Left kidney (tissue), 2 donors: Measurements from ENCODE around the gene ME3. TPM values are rescaled to one million over a fixed set of nuclear protein-coding genes. Genes with fewer than 3 reads are reported as not detected.
"Not testable (repeated sequence)": the region's sequence is repeated elsewhere in the genome, so short reads cannot be mapped to it uniquely, and the experiment has no call there.

Experiments used
- DNase-seq: peaks from one replicate; pipeline ENCODE4 v3.0.0-alpha.2; 2013
- polyA plus RNA-seq: library from polyadenylated mRNA; unstranded; fragments of 120-200 nt; gene quantifications from one replicate; pipeline ENCODE4 v1.2.1, GENCODE V29; 2013; ENCODE audit not compliant: insufficient read length

Gene ME3
- polyA plus RNA-seq, 1 donor = 29.7 TPM

GRCh38 chr11:86433361-86434095 lies 238.9 kb downstream of the ME3 start:
- not testable (repeated sequence) for DNase-seq

- no peak for DNase-seq
Measured at GRCh38 chr11:86431258-86431657, 241.2 kb downstream of the ME3 start.

DNA sequence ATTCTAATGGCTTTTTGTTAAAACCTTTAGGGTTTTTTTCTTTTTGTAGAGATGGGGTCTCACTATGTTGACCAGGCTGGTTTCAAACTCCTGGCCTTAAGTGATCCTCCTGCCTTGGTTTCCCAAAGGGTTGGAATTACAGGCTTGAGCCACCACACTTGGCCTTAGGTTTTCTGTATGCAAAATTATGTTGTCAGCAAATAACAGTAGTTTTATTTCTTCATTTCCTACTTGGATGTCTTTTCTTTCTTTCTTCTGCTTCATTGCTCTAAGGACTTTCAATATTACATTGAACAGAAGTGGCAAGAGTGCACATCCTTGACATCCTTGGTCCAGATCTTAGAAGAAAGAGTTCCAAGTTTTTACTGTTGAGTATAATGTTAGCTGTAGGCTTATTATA lies 245.0 kb downstream of the ME3 start:
- DNase-seq = no peak

DNA sequence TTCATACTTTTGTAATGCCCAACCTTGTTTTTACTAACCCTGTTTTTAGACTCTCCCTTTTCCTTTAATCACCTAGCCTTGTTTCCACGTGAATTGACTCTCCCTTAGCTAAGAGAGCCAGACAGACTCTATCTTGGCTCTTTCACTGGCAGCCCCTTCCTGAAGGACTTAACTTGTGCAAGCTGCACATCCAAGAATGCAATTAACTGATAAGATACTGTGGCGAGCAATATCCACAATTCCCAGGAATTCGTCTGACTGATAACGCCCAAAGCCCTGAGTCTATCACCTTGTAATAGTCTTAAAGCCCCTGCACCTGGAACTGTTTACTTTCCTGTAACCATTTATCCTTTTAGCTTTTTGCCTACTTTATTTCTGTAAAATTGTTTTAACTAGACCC lies 248.9 kb downstream of the ME3 start:
- not testable (repeated sequence) for DNase-seq

GRCh38 chr11:86422371-86422770 lies 250.0 kb downstream of the ME3 start:
- DNase-seq = no peak

- no peak for DNase-seq
Measured at GRCh38 chr11:86421946-86422345, 250.5 kb downstream of the ME3 start.

GRCh38 chr11:86418917-86419316 lies 253.5 kb downstream of the ME3 start:
- no peak for DNase-seq

- DNase-seq = no peak
Measured at GRCh38 chr11:86418513-86418912, 253.9 kb downstream of the ME3 start.

GRCh38 chr11:86418106-86418505 lies 254.3 kb downstream of the ME3 start:
- no peak for DNase-seq

GRCh38 chr11:86416951-86417350 lies 255.5 kb downstream of the ME3 start:
- DNase-seq = not testable (repeated sequence)

DNA sequence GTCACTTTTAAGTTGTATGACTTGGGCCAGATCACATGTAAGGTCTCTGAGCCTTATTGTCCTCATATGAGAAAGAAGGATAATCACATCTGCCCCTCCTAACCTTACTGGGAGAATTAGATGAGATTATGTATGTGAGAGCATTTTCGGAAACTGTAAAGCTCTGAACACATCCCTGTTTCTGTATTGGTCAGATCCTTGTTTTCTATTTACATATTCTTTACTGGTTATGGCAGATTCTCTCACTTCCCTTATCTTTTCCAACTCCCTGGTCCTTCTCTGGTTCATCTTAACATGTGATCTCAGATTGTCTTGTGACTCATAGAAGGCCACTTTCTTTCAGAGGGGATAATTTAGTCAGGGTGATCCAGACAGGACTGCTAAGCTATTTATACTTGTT lies 255.9 kb downstream of the ME3 start:
- DNase-seq = no peak

DNA sequence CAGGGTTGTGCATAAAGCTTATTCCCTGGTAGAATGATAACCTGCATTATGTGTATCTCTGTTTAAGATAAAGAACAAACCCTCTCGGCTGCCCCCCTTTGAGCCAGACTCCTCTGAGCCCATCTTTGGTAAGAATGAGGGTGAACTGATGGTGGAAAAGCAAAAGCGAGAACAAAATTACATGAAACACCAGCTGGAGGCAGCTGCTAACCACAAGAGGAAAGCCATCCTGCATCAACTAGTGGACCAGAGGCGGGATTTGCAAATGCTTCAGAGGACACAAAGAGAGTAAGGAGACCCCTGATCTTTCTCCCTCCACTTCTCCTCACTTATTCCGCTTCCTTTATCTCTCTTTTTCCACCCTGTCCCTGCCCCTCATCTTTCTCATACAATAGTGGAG lies 257.4 kb downstream of the ME3 start:
- DNase-seq = peak; percentile 28

DNA sequence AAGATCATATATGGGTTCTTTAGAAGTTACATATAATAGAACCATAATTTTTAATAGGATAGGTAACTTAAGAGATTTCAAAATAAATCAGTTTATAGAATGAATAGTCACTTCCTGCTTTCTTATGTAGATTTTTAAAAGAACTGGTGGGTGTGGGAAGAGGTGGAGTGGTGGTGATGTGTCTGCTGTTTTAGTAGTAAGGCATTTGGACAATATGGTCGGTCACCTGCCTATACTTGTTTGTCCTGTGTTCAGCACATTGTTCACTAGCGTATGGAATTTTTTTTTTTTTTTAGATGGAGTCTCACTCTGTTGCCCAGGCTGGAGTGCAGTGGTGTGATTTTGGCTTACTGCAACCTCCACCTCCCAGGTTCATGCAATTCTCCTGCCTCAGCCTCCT lies 258.4 kb downstream of the ME3 start:
- no peak for DNase-seq

- no peak for DNase-seq
Measured at GRCh38 chr11:86408845-86409244, 263.6 kb downstream of the ME3 start.

- DNase-seq = no peak
Measured at GRCh38 chr11:86403458-86403857, 269.0 kb downstream of the ME3 start.

GRCh38 chr11:86398106-86398505 lies 274.3 kb downstream of the ME3 start:
- no peak for DNase-seq

GRCh38 chr11:86397351-86397750 lies 275.1 kb downstream of the ME3 start:
- no peak for DNase-seq

DNA sequence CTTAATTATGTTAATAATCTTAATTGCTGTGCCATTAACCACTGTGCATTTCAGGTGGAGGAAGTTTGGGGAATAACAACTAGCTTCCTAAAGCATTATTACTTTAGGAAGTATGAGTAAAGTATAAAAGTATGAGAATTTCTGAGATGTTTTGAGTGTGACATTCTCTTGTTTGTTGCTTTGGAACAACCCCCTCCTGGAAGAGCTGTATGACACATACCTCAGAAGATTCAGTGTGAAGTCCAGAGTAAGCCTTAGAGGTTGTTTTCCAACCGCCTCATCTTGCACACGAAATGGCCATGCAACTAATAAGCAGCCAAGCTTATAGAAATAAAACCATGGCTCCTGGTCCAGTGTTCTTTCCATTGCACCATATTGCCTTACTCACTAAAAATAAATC lies 276.0 kb downstream of the ME3 start:
- no peak for DNase-seq

- DNase-seq = no peak
Measured at GRCh38 chr11:86395061-86395551, 277.3 kb downstream of the ME3 start.

Other genes with a start within 250 kb of the ME3 start
- gene PRSS23, start 127.9 kb upstream of the ME3 start, polyA plus RNA-seq = 85.3 TPM